Vagina (tissue), 2 donors: ENCODE data around the gene LMOD2. TPM values are rescaled to one million over a fixed set of nuclear protein-coding genes. Genes with fewer than 3 reads are reported as not detected.

Source experiments
- DNase-seq, 2 donors: peaks; one replicate each; pipeline ENCODE4 v3.0.0-alpha.2; 2017; ENCODE audit errors: extremely low spot score in 2 of 2
- H3K27ac ChIP-seq: fragments of 200-600 bp; sonication (generic); one replicate; pipeline ENCODE4 v1.5.1; 2019
- H3K27me3 ChIP-seq: fragments of 200-600 bp; sonication (generic); one replicate; pipeline ENCODE4 v1.5.1; 2019
- H3K36me3 ChIP-seq, 2 donors: fragments of 200-600 bp; sonication (generic); one replicate each; pipeline ENCODE4 v1.5.1; 2017 to 2019
- H3K4me1 ChIP-seq: fragments of 200-600 bp; sonication (generic); one replicate; pipeline ENCODE4 v1.5.1; 2019
- H3K4me3 ChIP-seq, 2 donors: fragments of 200-600 bp; sonication (generic); 1 replicate in 1 of 2; 2 replicates in 1 of 2; pipeline ENCODE4 v1.5.1; 2016 to 2019
- H3K9me3 ChIP-seq: fragments of 200-600 bp; sonication (generic); one replicate; pipeline ENCODE4 v1.5.1; 2019
- POLR2A ChIP-seq, 2 donors: fragments of 450-650 bp; IDR thresholded peaks; one replicate each; pipeline ENCODE4 v1.6.1; 2017; ENCODE audit warnings: antibody characterized with exemption in 2 of 2, mild to moderate bottlenecking in 2 of 2, moderate library complexity in 2 of 2
- POLR2AphosphoS5 ChIP-seq, 2 donors: sonication (generic); formaldehyde crosslinking; IDR thresholded peaks; one replicate each; pipeline ENCODE4 v1.9.0; 2017; ENCODE audit warnings: antibody characterized with exemption in 2 of 2, mild to moderate bottlenecking in 2 of 2, low read depth in 1 of 2; ENCODE audit not compliant: insufficient read depth in 1 of 2
- intact Hi-C: fragments of 100-400 bp; cut with DNase I; formaldehyde crosslinking; loops from one replicate; pipeline ENCODE4 v1.15.1; 2023
- total RNA-seq: library from RNA; depleted of rRNA; stranded (reverse); fragments of >200 nt; gene quantifications from one replicate; pipeline ENCODE4 v1.2.3, GENCODE V29; 2016
- TF ChIP-seq, protein P1 (sequence below), 3 experiments: fragments of 450-650 bp in 2 of 3; fragments of 200-600 bp in 1 of 3; sonication (generic) in 1 of 3; IDR thresholded peaks; one replicate each; pipeline ENCODE4 v1.5.1; 2017 to 2019; ENCODE audit warnings: antibody characterized with exemption in 3 of 3, mild to moderate bottlenecking in 2 of 3, moderate library complexity in 2 of 3

LMOD2 gene
- total RNA-seq, 1 donor from 2014 or later: not detected

DNA sequence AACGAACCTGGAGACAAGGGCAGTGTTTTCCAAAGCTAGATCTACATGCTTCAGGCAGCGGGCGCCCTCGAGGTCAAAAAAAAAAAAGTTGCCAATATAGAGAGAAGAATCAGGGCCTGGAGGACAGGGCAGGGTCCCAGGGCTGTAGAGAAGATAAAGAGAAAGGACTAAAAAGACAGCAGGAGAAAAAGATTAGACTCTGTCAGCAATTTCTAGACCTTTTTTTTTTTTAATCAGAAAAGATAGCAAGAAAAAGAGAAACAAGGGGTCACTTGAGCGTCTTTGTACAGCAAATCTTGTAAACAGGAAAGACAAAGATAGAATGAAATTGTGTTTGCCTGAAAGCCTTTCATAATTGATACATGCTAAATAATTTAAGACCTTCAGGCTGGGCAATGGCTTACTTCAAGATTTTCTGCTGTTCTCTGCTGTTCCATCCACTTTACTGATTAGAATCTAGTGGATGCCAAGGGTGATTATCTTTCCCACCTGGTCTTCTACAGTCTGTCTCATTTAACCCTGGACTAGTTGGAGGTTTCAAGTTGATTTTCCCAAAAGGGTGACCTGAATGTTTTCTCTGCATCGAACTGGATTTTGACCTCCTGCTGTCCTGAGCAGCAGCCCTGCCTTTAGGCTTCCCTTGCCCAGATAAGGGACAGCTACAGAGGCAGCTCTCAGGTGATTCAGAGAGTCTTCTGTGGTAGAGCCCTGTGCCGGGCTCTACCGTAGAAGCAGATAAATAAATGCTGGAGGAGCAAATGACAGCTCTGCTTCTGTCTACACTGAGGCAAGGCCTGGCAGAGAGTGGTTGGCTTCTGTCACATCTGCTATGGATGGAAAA lies 5.1 kb downstream of the LMOD2 start:
- intact Hi-C loops: no loop called here
- Histone ChIP-seq H3K4me3 (no peak overlapping the region), H3K27me3 (no peaks in the 10 kb centered on the region), H3K4me1 (no peaks in the 10 kb centered on the region), H3K36me3 (no peaks in the 10 kb centered on the region), H3K9me3 (no peaks in the 10 kb centered on the region), H3K27ac (no peak overlapping the region)
- no peak for TF ChIP-seq POLR2A (IDR thresholded peaks at IDR 0.05)
- TF ChIP-seq POLR2AphosphoS5 (IDR thresholded peaks at IDR 0.05; ENCODE audit: insufficient read depth in 1 of 2, low read depth in 1 of 2): no peak
- TF ChIP-seq, protein P1, sequence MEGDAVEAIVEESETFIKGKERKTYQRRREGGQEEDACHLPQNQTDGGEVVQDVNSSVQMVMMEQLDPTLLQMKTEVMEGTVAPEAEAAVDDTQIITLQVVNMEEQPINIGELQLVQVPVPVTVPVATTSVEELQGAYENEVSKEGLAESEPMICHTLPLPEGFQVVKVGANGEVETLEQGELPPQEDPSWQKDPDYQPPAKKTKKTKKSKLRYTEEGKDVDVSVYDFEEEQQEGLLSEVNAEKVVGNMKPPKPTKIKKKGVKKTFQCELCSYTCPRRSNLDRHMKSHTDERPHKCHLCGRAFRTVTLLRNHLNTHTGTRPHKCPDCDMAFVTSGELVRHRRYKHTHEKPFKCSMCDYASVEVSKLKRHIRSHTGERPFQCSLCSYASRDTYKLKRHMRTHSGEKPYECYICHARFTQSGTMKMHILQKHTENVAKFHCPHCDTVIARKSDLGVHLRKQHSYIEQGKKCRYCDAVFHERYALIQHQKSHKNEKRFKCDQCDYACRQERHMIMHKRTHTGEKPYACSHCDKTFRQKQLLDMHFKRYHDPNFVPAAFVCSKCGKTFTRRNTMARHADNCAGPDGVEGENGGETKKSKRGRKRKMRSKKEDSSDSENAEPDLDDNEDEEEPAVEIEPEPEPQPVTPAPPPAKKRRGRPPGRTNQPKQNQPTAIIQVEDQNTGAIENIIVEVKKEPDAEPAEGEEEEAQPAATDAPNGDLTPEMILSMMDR (IDR thresholded peaks at IDR 0.05): no peak
- DNase-seq: no peak

DNA sequence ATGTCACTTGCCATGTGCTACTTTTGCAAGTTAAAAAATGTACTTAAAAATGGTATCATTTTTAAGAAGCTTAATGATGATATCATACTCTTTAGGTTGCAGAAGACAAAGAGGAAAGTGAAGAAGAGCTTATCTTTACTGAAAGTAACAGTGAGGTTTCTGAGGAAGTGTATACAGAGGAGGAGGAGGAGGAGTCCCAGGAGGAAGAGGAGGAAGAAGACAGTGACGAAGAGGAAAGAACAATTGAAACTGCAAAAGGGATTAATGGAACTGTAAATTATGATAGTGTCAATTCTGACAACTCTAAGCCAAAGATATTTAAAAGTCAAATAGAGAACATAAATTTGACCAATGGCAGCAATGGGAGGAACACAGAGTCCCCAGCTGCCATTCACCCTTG lies 6.1 kb downstream of the LMOD2 start:
- Histone ChIP-seq H3K27ac (no peak overlapping the region), H3K9me3 (no peaks in the 10 kb centered on the region), H3K4me3 (no peak overlapping the region), H3K36me3 (no peaks in the 10 kb centered on the region), H3K27me3 (no peaks in the 10 kb centered on the region), H3K4me1 (no peaks in the 10 kb centered on the region)
- intact Hi-C loops: no loop called here
- no peak for DNase-seq
- TF ChIP-seq POLR2AphosphoS5 (IDR thresholded peaks at IDR 0.05; ENCODE audit: insufficient read depth in 1 of 2, low read depth in 1 of 2): no peak
- TF ChIP-seq, protein P1 (IDR thresholded peaks at IDR 0.05): no peak
- TF ChIP-seq POLR2A (IDR thresholded peaks at IDR 0.05): no peak

DNA sequence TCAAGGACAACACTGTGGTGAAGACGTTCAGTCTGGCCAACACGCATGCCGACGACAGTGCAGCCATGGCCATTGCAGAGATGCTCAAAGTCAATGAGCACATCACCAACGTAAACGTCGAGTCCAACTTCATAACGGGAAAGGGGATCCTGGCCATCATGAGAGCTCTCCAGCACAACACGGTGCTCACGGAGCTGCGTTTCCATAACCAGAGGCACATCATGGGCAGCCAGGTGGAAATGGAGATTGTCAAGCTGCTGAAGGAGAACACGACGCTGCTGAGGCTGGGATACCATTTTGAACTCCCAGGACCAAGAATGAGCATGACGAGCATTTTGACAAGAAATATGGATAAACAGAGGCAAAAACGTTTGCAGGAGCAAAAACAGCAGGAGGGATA lies 6.6 kb downstream of the LMOD2 start:
- Histone ChIP-seq H3K27me3 (no peaks in the 10 kb centered on the region), H3K36me3 (no peaks in the 10 kb centered on the region), H3K4me1 (no peaks in the 10 kb centered on the region), H3K4me3 (no peak overlapping the region), H3K9me3 (no peaks in the 10 kb centered on the region), H3K27ac (no peak overlapping the region)
- no peak for DNase-seq
- intact Hi-C loops: no loop called here
- TF ChIP-seq POLR2AphosphoS5 (IDR thresholded peaks at IDR 0.05; ENCODE audit: insufficient read depth in 1 of 2, low read depth in 1 of 2): no peak
- no peak for TF ChIP-seq POLR2A (IDR thresholded peaks at IDR 0.05)
- TF ChIP-seq, protein P1 (IDR thresholded peaks at IDR 0.05): no peak

DNA sequence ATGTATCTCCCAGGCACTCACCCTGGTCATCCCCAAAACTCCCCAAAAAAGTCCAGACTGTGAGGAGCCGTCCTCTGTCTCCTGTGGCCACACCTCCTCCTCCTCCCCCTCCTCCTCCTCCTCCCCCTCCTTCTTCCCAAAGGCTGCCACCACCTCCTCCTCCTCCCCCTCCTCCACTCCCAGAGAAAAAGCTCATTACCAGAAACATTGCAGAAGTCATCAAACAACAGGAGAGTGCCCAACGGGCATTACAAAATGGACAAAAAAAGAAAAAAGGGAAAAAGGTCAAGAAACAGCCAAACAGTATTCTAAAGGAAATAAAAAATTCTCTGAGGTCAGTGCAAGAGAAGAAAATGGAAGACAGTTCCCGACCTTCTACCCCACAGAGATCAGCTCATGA lies 7.1 kb downstream of the LMOD2 start:
- H3K4me3 ChIP-seq: no peak overlapping the region
- H3K9me3 ChIP-seq: no peaks in the 10 kb centered on the region
- DNase-seq: no peak
- H3K36me3 ChIP-seq: no peaks in the 10 kb centered on the region
- intact Hi-C loops: no loop called here
- no peaks in the 10 kb centered on the region for H3K27me3 ChIP-seq
- H3K4me1 ChIP-seq: no peaks in the 10 kb centered on the region
- H3K27ac ChIP-seq: no peak overlapping the region
- no peak for TF ChIP-seq POLR2A (IDR thresholded peaks at IDR 0.05)
- TF ChIP-seq, protein P1 (IDR thresholded peaks at IDR 0.05): no peak
- no peak for TF ChIP-seq POLR2AphosphoS5 (IDR thresholded peaks at IDR 0.05; ENCODE audit: insufficient read depth in 1 of 2, low read depth in 1 of 2)

DNA sequence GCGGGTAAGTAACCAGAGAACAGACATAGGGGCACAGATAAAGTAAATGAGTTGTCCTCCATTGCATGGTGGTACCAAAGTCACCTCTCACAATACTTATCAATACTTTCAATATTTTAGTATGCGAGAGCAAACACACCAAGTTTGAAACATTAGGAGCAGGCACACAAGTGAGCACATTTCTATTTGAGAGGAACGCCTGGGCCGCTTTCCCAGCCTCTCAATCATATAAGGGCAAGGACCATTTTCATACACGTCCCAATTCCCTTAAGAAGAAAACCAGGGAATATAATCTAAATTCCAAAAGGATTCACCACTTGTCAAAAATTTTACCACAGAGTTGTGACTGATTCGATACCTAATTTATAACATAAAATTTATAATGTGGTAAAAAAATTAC lies 7.5 kb downstream of the LMOD2 start:
- H3K27ac ChIP-seq: no peak overlapping the region
- no peaks in the 10 kb centered on the region for H3K9me3 ChIP-seq
- no peaks in the 10 kb centered on the region for H3K4me1 ChIP-seq
- TF ChIP-seq POLR2AphosphoS5 (IDR thresholded peaks at IDR 0.05; ENCODE audit: insufficient read depth in 1 of 2, low read depth in 1 of 2) (no peak), POLR2A (IDR thresholded peaks at IDR 0.05) (no peak)
- TF ChIP-seq, protein P1 (IDR thresholded peaks at IDR 0.05): no peak
- no peak overlapping the region for H3K4me3 ChIP-seq
- H3K27me3 ChIP-seq: no peaks in the 10 kb centered on the region
- H3K36me3 ChIP-seq: no peaks in the 10 kb centered on the region
- no peak for DNase-seq
- intact Hi-C loops: no loop called here
